CD4-positive, alpha-beta T cell treated with Interleukin-17A for 4 hours (primary cell): ENCODE measurements around the gene TM9SF2.
"Not testable (repeated sequence)": the region's sequence is repeated elsewhere in the genome, so short reads cannot be mapped to it uniquely, and the experiment has no call there.

Source experiments
- DNase-seq: peaks from one replicate; pipeline ENCODE4 v3.0.0-alpha.2; 2020; ENCODE audit warnings: mixed read lengths

TM9SF2 gene

DNA sequence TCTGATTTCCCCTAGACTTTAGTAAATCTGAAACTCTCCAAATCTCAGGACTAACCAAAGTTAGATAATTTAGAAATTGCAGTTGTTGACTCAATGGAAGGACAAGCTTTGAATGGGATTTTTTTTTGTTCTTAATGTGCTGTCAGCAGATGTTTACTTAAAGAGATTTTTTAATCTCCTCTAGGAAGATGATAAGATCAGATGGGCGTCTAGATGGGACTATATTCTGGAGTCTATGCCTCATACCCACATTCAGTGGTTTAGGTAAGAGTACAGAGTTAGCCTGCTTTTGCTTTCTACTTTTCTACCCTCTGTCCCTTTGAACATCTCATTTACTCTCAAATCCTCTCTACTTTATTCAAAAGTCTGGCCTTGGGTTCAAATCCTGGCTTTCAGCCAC, 39.3 kb downstream of the TM9SF2 start:
- DNase-seq: no peak

DNA sequence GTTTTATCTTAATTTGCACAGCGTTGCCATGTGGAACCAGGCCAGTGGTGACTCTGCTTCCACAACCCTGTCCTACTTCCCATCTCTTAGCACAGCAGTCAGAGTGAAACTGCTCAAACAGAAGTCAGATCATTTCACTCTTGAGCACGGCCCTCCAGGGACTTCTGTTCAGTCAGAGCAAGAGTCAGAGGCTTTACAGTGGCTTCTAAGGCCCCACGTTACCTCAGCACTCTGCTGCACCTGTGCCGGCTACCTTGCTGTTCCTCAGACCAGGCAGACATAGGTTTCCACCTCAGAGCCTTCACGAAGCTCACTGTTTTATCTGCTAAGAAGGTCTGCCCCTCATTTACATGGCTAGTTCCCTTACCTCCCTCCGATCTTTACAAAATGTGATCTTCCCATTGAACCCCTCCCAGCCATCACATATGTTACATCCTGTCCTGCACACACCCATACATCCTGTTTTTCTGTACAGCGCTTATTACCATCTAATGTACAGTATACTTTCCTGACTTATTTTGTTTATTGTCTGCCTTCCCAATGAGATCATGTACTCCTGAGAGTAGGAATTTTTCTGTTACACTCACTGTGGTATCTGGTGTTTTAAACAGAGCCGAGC, 41.6 kb downstream of the TM9SF2 start:
- DNase-seq: peak; percentile 52

GRCh38 chr13:99545361-99545760, 44.1 kb downstream of the TM9SF2 start:
- no peak for DNase-seq

DNA sequence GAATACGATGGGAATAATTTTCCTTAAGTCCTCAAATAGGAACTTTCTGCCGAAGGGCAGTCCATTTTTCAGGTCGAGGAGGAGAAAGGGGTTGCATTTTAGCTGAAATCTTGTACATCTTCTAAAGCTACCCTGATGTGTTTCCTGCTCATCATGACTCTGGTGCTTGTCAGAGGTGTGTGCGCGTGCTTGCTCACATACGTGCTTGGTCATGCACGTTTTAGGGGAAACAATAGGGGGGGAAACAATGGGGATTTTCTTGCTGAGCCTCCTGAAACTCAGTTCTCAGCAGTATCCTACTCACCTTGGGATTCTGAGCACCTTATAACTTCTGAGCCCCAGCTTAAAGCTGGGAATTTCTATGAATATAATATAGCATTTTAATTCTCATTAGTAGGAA, 44.7 kb downstream of the TM9SF2 start:
- no peak for DNase-seq

DNA sequence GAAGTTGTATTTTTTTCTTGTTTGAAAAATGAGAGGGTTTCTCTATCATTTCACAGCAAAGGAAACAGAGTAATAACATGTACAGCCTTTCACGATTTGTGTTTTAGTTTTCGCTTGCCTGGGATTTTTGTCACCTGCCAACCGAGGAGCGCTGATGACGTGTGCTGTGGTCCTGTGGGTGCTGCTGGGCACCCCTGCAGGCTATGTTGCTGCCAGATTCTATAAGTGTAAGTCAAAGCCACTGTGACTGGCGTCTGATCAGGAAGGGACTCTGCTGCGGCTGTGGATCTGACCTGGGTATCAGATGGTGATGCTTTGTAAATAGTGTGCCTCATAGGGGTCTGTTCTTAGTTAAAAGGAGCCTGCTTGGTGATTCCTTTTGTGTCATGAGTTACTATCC, 45.6 kb downstream of the TM9SF2 start:
- DNase-seq: no peak

DNA sequence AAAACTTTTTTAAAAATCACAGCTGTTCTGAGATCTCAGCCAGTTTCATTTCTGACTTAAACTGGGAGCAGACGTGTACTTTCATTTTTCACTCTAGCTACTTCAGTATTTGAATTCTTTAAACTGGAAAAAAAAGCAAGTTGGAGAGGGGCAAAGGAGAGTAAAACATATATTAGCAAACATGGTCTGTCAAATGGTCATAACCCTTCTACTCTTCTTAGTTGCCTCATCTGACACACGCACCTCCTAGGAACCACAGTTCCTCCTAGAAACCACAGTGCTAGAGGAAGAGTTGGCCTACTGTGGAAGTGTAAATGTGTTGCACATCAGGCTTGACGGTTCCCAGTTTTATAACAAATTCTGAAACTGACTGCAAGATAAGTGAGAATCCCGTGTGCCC, 47.2 kb downstream of the TM9SF2 start:
- no peak for DNase-seq

GRCh38 chr13:99553033-99553432, 51.8 kb downstream of the TM9SF2 start:
- DNase-seq: no peak

GRCh38 chr13:99555149-99555548, 53.9 kb downstream of the TM9SF2 start:
- no peak for DNase-seq

DNA sequence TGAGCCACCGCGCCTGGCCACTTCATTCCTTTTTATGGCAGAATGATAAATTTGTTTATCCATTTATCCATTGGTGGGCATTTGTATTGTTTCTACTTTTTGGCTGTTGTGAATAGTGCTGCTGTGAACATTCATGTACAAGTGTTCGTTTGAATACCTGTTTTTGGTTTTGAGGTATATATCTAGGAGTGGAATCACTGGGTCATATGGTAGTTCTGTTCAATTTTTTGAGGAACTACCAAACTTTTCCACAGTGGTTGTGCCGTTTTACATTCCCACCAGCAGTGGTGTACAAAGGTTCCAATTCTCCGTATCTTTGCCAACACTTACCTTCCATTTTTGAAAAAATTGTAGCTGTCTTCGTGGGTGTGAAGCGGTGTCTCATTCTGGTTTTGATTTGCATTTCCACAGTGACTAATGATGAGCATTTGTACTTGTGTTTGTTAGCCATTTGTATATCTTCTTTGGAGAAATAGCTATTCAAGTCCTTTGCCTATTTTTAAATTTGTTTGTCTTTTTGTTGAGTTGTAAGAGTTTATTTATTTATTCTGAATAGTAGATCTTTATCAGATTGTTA, 55.7 kb downstream of the TM9SF2 start:
- no peak for DNase-seq

DNA sequence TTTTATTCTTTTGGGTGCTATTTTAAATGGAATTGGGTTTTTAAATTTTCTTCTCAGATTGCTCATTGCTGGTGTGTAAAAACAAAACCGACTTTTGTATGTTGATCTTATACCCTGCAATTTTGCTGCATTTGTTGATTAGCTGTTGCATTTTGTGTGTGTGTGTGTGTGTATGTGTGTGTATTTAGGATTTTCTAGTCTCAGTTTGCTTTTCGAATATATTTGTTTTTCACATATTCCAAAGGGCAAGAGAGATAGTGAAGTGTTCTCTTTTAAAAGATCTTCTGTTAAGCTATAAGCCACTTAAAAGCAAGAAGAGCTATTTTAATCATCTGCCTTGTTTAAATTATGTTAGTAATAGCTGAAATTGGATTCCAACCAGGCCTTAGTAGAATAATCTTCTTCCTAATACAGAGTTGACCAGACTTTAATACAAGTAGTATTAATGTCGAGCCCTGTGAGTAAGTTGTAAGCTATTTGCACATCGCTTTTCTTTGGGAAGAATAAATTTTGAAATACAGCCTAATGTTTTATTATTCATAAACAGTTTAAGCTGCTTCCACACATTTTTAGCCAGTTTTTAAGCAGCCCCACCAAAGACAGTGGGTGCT, 57.4 kb downstream of the TM9SF2 start:
- no peak for DNase-seq

GRCh38 chr13:99559560-99559959, 58.3 kb downstream of the TM9SF2 start:
- no peak for DNase-seq

DNA sequence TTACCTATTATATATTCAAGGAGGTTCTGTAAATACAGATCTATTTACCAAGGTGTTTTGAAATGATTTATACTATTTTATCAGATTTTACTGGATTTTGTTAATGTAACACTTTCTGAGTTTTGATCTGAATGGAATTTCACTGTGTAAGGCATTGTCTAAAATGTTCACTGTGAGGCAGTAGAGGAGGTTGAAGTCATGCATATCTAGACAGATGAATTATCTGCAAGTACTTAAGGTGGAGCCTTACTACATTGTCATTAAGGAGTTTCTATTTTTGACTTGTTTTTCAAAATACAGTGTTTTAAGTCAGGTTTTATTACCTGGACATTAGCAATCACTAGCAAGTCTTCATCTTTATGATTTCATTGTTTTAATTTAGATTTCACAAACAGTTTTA, 62.1 kb downstream of the TM9SF2 start:
- no peak for DNase-seq

DNA sequence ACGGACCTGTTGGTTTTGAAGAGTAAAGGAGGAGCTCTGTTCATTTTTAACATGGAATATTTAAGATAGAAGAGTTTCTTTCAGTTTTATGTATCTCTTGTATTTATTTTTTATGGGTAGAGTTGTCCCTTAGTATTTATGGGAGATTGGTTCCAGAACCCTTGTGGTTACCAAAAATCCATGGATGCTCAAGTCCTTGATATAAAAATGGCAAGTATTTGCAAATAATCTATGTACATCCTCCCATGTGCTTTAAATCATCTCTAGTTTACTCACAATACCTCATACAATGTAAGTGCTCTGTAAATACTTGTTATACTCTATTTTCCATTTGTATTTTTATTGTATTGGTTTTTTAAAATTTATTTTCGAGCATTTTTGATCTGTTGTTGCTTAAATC, 63.1 kb downstream of the TM9SF2 start:
- no peak for DNase-seq

DNA sequence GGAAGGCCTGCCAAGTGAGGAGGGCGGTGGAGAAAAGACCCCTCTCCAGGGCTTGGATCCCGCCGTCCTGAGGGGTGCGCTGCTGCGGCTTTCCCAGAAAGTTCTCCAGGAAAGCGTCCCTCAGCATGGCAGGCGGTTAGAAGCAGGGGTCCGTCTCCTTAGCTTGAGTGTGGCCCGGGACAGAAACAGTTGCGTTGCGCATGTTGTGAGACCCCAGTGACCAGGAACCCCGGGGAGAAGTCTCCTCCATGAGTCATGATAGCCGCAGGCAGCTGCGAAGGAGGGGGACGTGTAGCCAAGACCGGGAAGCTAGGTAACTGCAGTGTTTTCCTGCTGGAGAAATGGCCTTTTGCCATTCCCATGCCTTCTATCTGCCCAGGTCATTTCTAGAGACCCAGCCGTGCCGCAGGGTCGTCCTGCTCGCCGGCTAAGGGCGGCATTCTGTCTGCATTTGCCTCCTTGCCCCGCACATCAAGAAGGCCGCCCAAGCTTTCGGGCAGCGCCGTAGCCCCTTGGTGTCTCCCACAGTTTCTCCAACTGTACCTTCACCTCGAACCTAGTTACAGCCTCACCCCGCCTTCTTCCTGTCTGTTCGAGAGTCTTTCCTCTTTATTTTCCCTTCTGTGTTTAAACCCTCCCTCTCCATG, 64.3 kb downstream of the TM9SF2 start:
- no peak for DNase-seq

DNA sequence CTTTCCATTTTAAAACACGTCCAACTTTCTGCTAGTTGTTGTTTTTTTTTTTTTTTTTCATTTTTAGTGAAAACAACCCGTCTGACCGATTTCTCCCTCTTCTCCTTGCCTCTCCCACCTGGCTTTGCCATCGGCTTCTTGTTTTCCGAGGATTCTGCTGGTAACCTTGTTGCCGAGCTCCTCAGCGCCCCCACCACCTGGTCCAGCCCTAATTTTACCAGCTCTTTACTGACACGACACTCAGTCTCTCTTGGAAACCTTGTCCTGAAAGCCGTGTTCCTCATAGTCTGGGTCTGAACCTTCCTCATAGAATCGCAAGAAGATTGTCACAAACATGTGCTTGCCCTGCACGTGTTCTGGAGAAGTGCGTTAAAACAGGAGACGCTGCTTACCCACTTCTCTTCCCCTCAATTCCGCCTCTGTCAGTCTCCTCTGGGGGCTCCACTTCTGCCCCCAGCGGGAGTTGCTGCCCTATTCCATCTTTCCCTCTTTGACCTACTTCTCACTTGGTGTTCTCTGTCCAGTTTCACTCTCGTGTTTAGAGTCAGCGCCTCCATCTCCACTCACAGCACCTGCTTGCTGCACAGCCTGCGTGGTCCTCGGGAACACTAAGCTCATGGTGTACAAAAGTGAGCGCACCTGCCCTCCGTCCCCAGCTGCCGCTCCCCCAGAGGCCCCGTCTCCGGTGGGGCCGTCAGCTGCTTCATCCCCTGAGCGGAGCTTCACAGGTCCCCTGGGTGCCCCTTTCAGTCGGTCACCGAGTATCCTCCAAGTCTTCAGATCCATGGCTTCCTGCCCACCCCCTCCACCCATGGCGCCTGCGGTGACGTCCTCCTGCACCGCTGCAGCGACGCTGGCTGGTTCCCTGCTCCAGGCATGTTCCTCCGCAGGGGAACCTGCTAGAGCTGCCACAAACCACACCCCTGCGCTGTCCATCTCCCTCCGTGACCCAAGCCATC, 65.1 kb downstream of the TM9SF2 start:
- no peak for DNase-seq

DNA sequence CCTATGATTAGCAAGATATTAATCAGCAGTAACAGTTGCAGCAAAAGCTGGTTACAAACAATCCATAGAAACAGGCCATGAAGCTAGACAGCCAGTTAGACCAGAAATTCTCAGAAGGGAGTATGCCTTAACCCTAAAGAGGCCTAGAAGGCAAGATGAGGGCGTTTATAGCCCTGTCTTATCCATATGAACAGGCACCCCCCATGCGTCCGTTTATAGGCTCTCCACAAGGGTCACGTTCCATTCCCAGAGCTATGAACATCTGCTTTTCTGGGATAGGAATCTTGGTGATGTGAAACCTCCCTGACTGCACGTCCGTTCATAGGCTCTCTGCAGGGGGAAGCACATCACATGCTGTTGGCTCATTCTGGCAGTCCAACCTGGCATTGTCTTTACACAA, 67.6 kb downstream of the TM9SF2 start:
- not testable (repeated sequence) for DNase-seq

- DNase-seq: no peak
Observed at GRCh38 chr13:99572131-99572530, 70.9 kb downstream of the TM9SF2 start.

DNA sequence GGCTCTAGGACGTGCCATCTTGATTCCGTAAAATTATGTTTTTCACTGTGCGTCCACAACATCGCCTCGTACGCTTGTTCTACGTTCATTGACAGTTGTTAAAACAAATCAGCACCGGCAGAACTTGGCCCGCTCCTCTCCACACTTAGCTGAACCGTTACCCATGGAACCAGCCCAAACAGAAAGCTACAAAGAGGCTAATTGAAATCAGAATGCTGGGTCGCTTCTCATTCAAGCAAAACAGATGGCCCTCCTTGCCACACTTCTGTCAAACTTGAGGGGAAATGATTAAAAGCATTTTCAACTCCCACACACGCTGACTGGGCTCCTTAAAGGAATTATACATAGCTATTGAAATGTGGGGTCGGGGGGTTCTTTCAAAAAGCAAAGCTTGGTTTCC, 71.6 kb downstream of the TM9SF2 start:
- DNase-seq: no peak

- no peak for DNase-seq
Observed at GRCh38 chr13:99575376-99576120, 74.3 kb downstream of the TM9SF2 start.

DNA sequence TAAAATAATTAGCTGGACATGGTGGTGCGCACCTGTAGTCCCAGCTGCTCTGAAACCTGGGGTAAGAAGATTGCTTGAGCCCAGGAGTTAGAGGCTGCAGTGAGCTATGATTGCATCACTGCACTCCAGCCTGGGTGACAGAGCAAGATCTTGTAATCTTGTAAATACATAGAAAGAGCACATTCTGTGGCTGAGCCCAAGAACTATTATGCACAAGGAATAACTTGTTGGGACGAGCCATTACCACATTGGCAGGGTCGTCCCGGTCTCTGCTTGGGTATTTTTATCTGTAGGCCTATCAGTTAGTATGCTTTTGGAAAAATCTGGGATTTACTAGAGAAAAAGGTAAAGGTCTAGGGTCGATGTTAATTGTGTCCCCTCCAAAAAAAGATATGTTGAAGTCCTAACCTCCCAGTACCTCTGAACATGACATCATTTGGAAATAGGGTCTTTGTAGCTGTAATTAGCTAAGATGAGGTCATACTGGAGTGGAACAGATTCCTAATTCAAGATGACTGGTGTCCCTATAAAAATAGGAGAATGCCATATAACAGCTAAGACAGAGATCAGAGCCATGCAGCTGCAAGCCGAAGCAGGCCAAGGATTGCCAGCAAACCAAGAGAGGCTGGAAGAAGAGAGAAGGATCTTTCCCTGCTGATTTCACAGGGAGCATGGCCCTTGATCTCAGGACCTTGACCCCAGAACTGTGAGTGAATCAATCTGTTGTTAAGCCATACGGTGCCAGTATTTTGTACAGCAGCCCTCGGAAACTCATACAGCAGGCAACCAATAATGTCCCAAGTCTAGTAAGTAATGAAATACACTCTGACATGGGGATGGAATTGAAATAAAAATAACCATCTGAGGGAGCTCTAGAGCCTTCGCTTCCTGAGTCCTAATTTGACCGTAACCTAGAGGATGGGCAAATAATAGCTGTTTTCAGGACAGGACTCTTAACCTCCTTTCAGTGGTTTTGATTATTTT, 77.0 kb downstream of the TM9SF2 start:
- no peak for DNase-seq
